GM19193 (cell line): Measurements from ENCODE around the gene WNK4.

Experiments used
- POLR2A ChIP-seq: IDR thresholded peaks from 4 replicates; pipeline ENCODE4 v1.6.1; 2011; ENCODE audit not compliant: insufficient read depth, insufficient read length; ENCODE audit errors: extremely low read depth

The WNK4 gene

GRCh38 chr17:42784409-42784808, 4.0 kb downstream of the WNK4 start:
- no peak for TF ChIP-seq POLR2A

DNA sequence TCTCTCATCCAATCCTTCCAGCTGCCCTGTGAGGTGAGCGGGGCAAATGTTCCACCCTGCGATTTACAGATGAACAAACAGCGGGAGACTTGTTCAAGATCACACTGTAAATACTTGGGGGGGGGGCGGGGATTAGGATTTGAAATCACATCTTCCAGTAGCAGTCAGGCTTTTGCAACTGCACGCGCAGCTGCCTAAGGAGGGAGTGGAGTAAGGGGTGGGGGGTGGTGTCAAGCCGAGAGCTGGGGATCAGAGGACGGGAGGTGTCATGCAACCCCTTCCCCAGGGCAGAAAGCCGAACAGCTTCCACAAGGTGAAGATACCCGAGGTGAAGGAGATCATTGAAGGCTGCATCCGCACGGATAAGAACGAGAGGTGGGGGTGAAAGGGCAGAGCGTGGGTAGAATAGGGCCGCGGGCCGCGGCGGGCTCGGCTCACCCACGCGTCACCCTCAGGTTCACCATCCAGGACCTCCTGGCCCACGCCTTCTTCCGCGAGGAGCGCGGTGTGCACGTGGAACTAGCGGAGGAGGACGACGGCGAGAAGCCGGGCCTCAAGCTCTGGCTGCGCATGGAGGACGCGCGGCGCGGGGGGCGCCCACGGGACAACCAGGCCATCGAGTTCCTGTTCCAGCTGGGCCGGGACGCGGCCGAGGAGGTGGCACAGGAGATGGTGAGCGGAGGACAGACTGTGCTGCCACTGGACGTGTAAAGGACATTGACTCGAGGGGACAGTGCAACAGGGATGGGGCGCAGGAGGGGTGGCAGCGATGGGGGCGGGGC, 4.6 kb downstream of the WNK4 start:
- TF ChIP-seq POLR2A: no peak

- TF ChIP-seq POLR2A: no peak
These were observed 6.9 kb downstream of the WNK4 start for GRCh38 chr17:42787266-42787665.

DNA sequence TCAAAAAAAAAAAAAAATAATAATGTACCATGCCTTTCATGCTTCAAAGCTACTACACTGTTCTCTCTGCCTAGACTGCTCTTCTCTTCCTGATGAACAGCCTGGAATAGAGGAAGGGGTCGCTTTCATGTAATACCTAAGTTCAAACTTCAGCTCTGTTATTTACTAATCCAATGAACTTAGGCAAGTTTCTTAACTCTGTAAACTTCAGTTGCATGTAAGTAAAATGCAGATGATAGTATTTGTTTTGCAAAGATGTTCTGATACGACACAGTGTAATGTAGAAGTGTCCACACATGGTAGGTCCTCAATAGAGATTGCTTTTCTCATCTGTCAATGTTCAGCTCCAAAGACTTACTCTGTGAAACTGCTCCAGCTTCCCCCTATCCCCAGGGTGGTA, 11.5 kb downstream of the WNK4 start:
- no peak for TF ChIP-seq POLR2A

DNA sequence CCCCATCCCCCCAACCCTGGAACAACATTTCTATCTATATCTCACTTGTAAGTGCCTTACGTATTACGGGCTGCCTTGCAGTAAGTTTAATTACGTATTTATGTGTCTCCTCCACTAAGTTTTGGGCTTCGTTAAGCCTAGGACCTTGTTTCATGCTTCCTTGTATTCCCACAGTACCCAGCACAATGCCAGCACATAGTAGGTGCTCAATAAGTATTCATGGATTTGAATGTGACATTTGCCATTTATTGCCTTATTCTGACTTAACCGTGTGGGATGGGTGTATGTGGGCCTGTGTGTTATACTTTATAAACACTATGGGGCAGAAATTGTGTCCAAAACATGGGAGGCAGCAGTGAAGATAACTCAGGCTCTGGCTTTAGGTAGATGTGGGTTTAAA, 12.1 kb downstream of the WNK4 start:
- TF ChIP-seq POLR2A: no peak

DNA sequence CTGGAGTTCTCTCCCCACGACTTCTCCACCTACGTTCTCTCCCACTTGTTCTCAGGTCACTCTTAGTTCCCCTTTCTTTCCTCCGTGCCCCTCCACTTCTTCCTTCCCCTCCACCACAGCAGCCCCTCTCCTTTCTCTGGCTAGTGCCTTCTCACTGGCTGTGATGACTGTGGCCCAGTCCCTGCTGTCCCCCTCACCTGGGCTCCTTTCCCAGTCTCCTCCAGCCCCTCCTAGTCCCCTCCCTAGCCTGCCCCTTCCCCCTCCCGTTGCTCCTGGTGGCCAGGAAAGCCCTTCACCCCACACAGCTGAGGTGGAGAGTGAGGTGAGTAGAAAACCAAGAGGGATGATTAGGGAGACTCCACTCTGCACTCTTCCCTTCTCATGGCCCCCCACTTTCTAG, 14.7 kb downstream of the WNK4 start:
- no peak for TF ChIP-seq POLR2A

DNA sequence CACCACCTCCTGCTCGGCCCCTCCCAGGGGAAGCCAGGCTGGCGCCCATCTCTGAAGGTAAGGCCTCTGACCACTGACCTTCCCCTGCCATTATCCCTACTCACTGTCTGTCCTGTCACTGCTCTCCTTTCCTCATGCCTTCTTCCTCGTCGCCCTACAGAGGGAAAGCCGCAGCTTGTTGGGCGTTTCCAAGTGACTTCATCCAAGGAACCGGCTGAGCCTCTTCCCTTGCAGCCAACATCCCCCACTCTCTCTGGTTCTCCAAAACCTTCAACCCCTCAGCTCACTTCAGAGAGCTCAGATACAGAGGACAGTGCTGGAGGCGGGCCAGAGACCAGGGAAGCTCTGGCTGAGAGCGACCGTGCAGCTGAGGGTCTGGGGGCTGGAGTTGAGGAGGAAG, 15.1 kb downstream of the WNK4 start:
- TF ChIP-seq POLR2A: no peak

DNA sequence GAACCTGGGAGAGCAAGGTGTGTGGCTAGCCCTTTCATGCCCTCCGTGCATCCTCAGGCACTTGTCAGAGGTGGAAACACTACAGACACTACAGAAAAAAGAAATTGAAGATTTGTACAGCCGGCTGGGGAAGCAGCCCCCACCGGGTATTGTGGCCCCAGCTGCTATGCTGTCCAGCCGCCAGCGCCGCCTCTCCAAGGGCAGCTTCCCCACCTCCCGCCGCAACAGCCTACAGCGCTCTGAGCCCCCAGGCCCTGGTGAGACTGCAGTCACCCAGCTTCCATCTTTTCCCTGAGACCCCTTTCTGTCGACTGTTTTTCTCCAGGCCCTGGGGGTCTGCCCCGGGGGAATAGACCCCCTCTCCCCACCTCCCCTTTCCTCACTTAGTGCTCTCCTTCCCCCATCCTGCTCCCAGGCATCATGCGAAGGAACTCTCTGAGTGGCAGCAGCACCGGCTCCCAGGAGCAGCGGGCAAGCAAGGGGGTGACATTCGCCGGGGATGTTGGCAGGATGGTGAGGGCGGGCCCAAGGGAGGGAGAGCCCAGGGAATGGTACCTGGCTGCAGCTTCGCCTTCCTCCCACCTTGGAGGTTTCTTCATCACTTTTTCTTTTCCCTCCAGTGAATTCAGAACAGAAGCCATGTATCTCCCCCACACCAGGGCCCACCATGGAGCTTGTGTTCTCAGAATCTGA, 15.8 kb downstream of the WNK4 start:
- TF ChIP-seq POLR2A: no peak

GRCh38 chr17:42797067-42798007, 16.9 kb downstream of the WNK4 start:
- no peak for TF ChIP-seq POLR2A

GRCh38 chr17:42798011-42798382, 17.6 kb downstream of the WNK4 start:
- no peak for TF ChIP-seq POLR2A

DNA sequence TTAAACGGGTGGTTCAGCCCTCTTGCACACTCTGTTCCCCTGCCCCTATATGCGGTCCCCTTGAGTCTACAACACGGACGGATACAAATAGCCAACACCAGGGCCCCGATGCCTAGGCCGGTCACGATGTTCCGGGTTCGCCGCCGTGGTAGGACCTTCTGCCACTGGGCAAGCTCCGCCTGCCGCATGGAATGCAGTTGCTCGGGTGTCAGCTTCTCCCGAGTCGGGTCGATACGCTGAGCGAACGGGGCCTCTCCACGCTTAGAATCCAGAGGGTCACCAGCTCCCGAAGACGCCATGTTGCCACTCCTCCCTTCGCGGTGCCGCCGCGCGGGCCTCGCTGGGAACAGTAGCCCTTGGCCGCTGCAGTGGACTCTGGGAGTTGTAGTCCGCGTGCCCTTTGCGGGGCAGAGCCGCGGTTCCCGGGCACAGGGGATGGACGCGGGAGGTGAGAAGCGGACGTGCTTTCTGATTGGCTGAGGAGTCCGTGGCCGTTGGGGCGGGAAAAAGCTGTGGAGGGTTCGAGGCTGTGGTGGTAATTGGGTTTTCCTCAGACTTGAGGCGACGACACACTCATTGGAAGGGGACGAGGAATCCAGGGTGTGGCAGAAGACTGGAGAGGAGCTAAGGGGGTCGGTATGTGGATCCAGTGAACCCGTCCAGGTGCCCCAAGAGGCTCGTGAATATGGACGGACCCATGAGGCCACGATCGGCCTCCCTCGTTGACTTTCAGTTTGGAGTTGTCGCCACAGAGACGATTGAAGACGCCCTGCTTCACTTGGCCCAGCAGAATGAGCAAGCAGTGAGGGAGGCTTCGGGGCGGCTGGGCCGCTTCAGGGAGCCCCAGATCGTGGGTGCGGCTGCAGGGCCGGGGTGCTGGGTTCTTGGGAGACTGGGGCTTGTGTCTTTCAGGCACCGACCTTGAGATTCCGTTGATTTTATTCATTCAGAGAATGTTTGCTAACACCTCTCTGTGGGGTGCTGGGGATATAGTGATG, 18.3 kb downstream of the WNK4 start, which contains the start of the genes CNTD1 and COA3:
TSS of gene CNTD1 (plus strand) at position 479 of the 998 bp plus-strand sequence. CDS start at position 686, 207 bp downstream.
TSS of gene COA3 (minus strand) at position 322 of the 998 bp plus-strand sequence. CDS start at position 299, 23 bp downstream.
- peak; percentile 65 for TF ChIP-seq POLR2A

DNA sequence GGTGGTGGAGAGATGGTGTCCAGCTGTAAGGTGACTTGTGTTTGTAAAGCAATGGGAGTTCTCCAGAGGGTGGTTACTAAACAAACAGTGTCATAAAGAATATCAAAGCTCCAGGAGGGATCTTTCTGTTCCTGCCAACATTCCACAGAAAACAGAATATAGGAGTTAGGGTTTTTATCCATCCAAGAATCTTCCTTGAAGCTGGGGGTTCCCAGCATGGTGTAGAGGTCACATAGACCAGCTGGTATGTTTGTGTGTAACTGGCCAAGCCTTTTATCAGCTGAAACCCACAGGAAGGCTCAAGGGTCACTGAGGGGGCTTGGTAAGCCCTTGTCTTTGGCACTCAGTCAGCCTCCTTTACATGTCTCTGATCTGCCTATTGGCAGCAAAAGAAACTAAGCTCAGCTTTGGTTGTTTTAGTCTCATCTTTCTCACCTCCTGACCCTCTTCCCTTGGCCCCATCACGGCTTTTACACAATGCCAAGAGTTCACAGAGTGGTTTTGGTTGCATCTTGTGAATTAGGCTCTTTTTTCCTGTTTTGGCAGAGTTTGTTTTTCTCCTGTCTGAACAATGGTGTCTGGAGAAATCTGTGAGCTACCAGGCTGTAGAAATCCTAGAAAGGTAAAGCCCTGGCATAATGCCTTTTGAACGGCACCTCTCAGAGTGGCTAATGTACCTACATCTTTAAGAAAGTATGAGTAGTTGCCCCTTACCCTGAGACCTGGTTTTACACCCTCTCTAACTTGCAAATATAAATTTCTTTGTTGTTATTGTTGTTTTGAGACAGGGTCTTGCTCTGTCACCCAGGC, 22.9 kb downstream of the WNK4 start:
- no peak for TF ChIP-seq POLR2A

- TF ChIP-seq POLR2A: no peak
These were observed 24.5 kb downstream of the WNK4 start for GRCh38 chr17:42804918-42805367.

- no peak for TF ChIP-seq POLR2A
These were observed 25.8 kb downstream of the WNK4 start for GRCh38 chr17:42806249-42806648.

DNA sequence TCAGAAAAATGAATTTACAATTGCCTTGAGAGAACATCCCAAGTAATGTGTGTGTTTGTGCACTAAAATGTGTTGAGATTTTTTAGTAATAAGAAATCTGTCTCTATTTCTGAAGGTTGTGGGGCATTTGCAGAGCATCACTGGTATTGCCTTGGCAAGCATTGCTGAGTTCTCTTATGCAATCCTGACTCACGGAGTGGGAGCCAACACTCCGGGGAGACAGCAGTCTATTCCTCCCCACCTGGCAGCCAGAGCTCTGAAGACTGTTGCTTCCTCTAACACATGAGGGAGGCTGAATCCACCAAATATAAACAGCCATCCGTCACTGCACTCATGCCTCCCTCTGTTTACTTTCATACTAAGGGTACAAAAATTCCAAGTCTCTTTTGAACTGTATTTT, 28.8 kb downstream of the WNK4 start:
- no peak for TF ChIP-seq POLR2A
